GM19035 (cell line): ENCODE results near the gene VSNL1.

ENCODE experiments used
- ATAC-seq: cut with Tn5 transposase; IDR thresholded peaks from one replicate; pipeline ENCODE4 v1.9.1; 2021; ENCODE audit not compliant: unreplicated experiment

The VSNL1 gene

GRCh38 chr2:17688600-17688999, 148.1 kb downstream of the VSNL1 start:
- ATAC-seq = no peak

GRCh38 chr2:17689010-17689409, 148.5 kb downstream of the VSNL1 start:
- no peak for ATAC-seq

- ATAC-seq = no peak
Observed at GRCh38 chr2:17690776-17691175, 150.3 kb downstream of the VSNL1 start.
